Psoas muscle (tissue), 8 donors: Measurements from ENCODE around the gene GNGT1. TPM values are rescaled to one million over a fixed set of nuclear protein-coding genes. Genes with fewer than 3 reads are reported as not detected.

Source experiments
- ATAC-seq, 4 donors: fragments of 200-7000 bp; cut with Tn5 transposase; one replicate each; pipeline ENCODE4 v1.9.1; 2020; ENCODE audit warnings: moderate library complexity in 3 of 4, mild to moderate bottlenecking in 2 of 4
- DNase-seq, 2 donors: peaks; one replicate each; pipeline ENCODE4 v3.0.0-alpha.2; 2020
- H3K27ac ChIP-seq: fragments of 200-600 bp; one replicate; pipeline ENCODE4 v1.8.0; 2022
- H3K27me3 ChIP-seq, 3 donors: fragments of 200-600 bp in 1 of 3; one replicate each; pipeline versions ENCODE4 v1.6.1 to v1.8.0; 2013 to 2022; ENCODE audit warnings: low read length in 2 of 3, mild to moderate bottlenecking in 2 of 3, moderate library complexity in 1 of 3; ENCODE audit not compliant: insufficient read depth in 3 of 3
- H3K36me3 ChIP-seq, 2 donors: fragments of 200-600 bp in 1 of 2; one replicate each; pipeline versions ENCODE4 v1.6.1 to v1.8.0; 2013 to 2022; ENCODE audit warnings: low read depth in 1 of 2, mild to moderate bottlenecking in 1 of 2, moderate library complexity in 1 of 2; ENCODE audit not compliant: insufficient read depth in 1 of 2
- H3K4me1 ChIP-seq: fragments of 200-600 bp; one replicate; pipeline ENCODE4 v1.8.0; 2022
- H3K4me3 ChIP-seq: fragments of 200-600 bp; one replicate; pipeline ENCODE4 v1.8.0; 2022; ENCODE audit warnings: mild to moderate bottlenecking
- H3K9me3 ChIP-seq: fragments of 200-600 bp; one replicate; pipeline ENCODE4 v1.8.0; 2022
- CTCF ChIP-seq: fragments of 200-600 bp; IDR thresholded peaks from one replicate; pipeline ENCODE4 v1.8.0; 2022; ENCODE audit warnings: antibody characterized with exemption
- WGBS, 3 donors: extraction: QIAGEN DNeasy Blood & Tissue Kit; methylation state at CpG; one replicate each; pipeline versions ENCODE4 v1.1.6 to v1.1.7; 2013; 5-methylcytosine and 5-hydroxymethylcytosine counted together
- intact Hi-C, 2 donors: fragments of 100-400 bp; cut with DNase I; formaldehyde crosslinking; loops; one replicate each; pipeline versions ENCODE4 v1.11.0 to v1.14.2; 2022
- polyA plus RNA-seq, 3 donors: library from polyadenylated mRNA; stranded (reverse); fragments of 200-250 nt; gene quantifications; one replicate each; pipeline ENCODE4 v1.2.3, GENCODE V29; 2013
- total RNA-seq, 4 donors: library from RNA; stranded (reverse); fragmentation: NEBNext Ultra II Directional in 2 of 4; extraction: Animal tissue kit (Norgen Biotek cat#: 25700) in 2 of 4; gene quantifications; one replicate each; pipeline versions ENCODE4 v1.2.1 to v1.2.4, GENCODE V29; 2021 to 2023
- donor health status: healthy with polysubstance abuse.
- donor health status: DM: no; HTN: no; CAD: no; lungs with moderate emphysema.
- donor health status: Bipolar disorder and iron deficiency.
- donor health status: healthy.
- donor health status: DM: yes; HTN: yes; CAD: no.
- donor health status: DM: no; HTN: no; CAD: no.
- donor health status: DM: no; HTN: no; CAD: no.
- donor health status: DM: yes; HTN: yes; CAD: no.

Gene GNGT1
- total and polyA plus RNA-seq, 7 donors, result 0.07 TPM; not detected in 6

GRCh38 chr7:93945083-93945482, 38.7 kb downstream of the GNGT1 start:
- Histone ChIP-seq H3K4me1 (no peaks in the 10 kb centered on the region), H3K36me3 (no peaks in the 10 kb centered on the region), H3K9me3 (no peaks in the 10 kb centered on the region), H3K27ac (no peak overlapping the region), H3K27me3 (no peaks in the 10 kb centered on the region), H3K4me3 (no peak overlapping the region)
- intact Hi-C loops, result no loop called here
- no peak for TF ChIP-seq CTCF
- 22 to 66% (median 30%) methylated on average over 3 of the region's 3 CpGs for WGBS, 3 donors
- DNase-seq (no peak), ATAC-seq (no peak)

DNA sequence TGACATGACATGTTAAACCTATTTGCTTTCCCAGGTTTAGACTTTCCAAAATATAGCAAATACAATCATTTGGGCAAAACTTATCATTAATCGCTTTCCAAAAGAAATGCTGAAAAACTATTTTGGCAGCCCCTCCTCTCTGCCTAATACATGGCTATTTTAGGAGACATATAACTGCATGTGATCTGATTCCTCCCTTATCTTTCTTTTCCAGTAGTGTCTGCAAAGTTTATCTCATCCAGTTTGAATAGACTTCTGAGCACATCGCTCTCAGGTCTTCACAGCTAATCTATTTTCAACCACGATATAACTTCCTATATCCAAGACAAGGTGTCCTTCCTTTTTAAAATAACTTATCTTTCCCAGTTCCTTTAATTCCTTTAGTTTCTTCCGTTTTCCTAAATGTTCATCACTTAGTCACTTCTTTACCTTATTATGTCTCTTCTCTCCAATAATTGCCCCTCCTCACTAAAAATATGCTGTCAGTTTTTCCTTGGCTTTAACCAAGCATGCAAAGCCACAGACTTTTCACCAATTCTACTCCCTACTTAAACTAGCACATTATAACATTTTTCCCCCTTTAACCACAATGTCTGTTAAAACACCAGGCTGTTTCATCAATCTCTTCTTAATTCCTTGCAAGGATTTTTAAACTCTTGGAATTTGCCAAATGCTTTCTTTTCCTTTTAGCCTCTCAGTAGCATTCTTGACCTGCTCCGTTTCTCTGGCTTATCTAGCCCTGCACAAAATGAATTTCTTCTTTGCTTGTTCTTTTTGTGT, 39.6 kb downstream of the GNGT1 start:
- no peaks in the 10 kb centered on the region for H3K9me3 ChIP-seq
- intact Hi-C loops, result no loop called here
- no peak for ATAC-seq
- H3K36me3 ChIP-seq, result no peaks in the 10 kb centered on the region
- WGBS, 3 donors, result 76 to 80% (median 78%) methylated on average over 5 of the region's 5 CpGs
- DNase-seq, result no peak
- no peaks in the 10 kb centered on the region for H3K27me3 ChIP-seq
- TF ChIP-seq CTCF, result no peak
- H3K4me3 ChIP-seq, result no peak overlapping the region
- H3K4me1 ChIP-seq, result no peaks in the 10 kb centered on the region
- no peak overlapping the region for H3K27ac ChIP-seq

GRCh38 chr7:93948106-93948505, 41.7 kb downstream of the GNGT1 start:
- intact Hi-C loops, result no loop called here
- Histone ChIP-seq H3K27me3 (no peaks in the 10 kb centered on the region), H3K36me3 (no peaks in the 10 kb centered on the region), H3K27ac (no peak overlapping the region), H3K4me3 (no peak overlapping the region), H3K4me1 (no peaks in the 10 kb centered on the region), H3K9me3 (no peaks in the 10 kb centered on the region)
- TF ChIP-seq CTCF, result no peak
- ATAC-seq, result no peak
- 51 to 59% (median 52%) methylated on average over 1 of the region's 1 CpG for WGBS, 3 donors
- no peak for DNase-seq

DNA sequence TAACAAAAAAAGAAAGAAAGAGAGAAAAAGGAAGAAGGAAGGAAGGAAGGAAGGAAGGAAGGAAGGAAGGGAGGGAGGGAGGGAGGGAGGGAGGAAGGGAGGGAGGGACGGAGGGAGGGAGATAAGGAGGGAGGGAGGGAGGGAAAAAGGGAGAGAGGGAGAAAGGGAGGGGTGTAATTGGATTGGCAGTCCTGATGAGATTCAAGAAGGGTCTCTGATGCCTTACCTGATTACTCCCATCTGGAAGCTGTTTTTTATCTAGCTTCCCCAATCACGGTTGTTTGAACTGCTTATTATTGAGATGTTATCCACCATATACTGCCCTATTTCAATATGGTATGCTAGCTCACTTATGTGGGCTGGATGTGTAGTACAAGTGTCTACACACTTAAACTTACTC, 42.5 kb downstream of the GNGT1 start:
- Histone ChIP-seq H3K27ac (no peak overlapping the region), H3K4me1 (no peaks in the 10 kb centered on the region), H3K9me3 (no peaks in the 10 kb centered on the region), H3K36me3 (no peaks in the 10 kb centered on the region), H3K4me3 (no peak overlapping the region), H3K27me3 (no peaks in the 10 kb centered on the region)
- ATAC-seq, result no peak
- WGBS, 3 donors, result 42 to 63% (median 43%) methylated on average over 1 to 2 of the region's 2 CpGs
- no peak for DNase-seq
- no peak for TF ChIP-seq CTCF
- intact Hi-C loops, result no loop called here

- Histone ChIP-seq H3K36me3 (no peaks in the 10 kb centered on the region), H3K27me3 (no peaks in the 10 kb centered on the region), H3K4me1 (no peaks in the 10 kb centered on the region), H3K27ac (no peak overlapping the region), H3K9me3 (no peaks in the 10 kb centered on the region), H3K4me3 (no peak overlapping the region)
- ATAC-seq (no peak), DNase-seq (no peak)
- intact Hi-C loops, result no loop called here
- WGBS, 3 donors, result 43 to 65% (median 44%) methylated on average over 1 of the region's 1 CpG
- TF ChIP-seq CTCF, result no peak
Measured at GRCh38 chr7:93949423-93949822, 43.1 kb downstream of the GNGT1 start.
